HG03439 (cell line): Measurements from ENCODE around the gene PGBD5.

Experiments
- ATAC-seq: cut with Tn5 transposase; IDR thresholded peaks from one replicate; pipeline ENCODE4 v1.9.1; 2021; ENCODE audit warnings: mild to moderate bottlenecking, moderate library complexity; ENCODE audit not compliant: unreplicated experiment

The PGBD5 gene

DNA sequence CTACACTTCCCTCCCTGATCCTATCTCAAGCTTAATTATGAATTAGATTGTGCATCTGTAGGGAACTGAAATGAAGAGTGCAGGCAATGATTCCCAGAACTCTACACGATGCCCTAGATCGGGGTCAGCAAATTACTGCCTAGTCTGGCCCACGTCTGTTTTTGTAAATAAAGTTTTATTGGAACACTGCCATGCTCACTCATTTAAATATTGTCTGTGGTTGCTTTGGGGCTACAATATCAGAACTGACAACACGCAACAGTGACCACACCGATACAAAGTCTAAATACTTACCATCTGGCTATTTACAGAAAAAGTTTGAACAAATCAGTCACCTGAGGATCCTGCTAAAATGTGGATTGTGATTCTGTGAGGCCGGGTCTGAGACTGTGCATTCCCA is 74.1 kb downstream of the PGBD5 start:
- ATAC-seq = no peak

DNA sequence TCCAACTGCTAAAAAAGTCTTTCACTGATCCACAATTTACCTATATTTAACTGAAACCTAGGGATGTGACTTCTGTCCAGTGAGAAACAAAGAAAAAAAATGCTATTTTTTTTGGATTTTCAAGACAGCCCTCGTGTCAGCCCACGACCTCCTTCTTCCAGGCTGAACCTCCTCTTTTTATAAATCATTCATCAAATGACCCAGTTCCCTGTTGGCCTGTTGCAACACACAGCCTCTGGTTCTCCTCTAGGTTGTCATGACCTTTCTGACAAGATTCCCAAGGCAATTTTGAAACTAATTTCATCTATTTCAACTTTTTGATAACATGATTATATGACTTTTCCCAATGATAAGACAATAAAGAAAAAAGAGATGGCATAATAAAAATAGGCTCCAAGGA is 74.6 kb downstream of the PGBD5 start:
- no peak for ATAC-seq

DNA sequence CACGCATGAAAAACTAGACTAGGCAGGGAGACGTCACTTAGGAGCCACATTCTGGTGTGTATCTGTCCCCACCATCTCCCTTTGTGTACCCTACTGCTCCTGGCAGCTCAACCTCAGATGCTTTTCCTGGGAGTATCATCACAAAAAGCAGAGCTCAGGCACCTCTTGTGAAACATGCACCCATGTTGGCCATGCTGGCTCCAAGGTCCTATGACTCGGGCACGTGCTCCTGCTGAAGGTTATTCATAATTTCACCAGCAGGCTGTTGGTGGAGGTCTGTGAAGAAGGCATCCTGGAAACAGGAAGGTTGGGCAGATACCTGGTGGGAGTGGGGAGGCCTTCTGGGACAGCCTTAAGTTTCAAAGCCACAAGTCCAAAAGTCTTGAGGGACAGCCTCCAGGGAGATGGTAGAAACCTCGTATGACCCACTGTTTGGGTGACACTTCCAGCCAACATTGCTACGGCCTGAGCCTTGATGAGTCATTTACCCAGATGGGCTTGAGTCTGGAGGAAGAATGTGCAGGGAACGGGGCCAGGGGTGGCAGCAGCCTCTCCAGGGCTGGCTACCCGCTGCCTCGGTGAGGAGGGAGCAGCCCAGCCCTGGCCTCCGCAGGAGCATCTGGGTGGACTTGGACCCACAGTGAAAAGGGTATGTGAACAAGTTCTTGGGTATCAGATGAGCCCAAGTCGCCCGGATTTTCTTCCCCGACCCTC is 75.8 kb downstream of the PGBD5 start:
- no peak for ATAC-seq

DNA sequence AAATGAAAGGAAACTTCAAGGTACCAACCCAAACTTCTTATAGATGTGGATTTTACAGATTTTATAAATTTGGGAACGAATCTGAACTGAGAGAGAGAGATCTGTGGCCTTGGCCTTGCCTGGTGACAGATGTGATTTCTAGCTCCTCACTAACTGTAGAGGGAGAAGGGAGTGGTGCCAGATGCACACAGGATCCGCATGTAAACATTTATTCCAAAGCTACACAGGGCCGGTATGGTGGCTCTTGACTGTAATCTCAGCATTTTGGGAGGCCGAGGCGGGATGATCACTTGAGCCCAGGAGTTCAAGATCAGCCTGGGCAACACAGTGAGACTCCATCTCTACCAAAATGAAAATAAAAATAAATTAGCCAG is 77.1 kb downstream of the PGBD5 start:
- ATAC-seq = no peak

DNA sequence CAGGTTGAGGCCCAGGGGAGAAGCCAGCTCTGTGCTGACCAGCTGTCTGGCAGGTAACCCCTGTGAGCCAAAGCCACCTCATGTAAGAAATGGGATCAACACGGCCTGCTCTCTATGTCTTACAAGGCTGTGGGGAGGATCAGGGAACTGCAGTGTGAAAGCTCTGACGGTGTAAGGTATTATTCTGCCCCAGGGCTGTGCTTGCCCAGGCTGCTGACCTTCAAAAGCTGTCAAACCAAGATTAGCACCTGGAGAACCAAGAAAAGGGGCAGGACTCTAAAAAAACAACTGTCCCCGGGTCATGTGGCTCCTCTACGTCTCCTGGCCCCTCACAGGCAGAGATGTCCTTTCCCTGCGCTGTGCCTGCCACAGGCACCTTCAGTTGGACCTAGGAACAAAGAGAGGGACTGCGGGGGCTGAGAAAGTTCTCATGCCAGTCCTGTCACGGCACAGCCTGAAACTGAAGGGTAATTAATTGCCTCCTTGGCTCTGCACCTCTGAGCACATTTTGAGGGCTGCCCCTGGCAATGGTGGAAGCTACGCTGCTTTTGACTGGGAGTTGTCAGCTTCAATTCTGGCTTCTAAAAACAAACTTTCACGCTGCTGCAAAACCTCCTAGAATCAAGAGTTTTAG is 77.6 kb downstream of the PGBD5 start:
- no peak for ATAC-seq

DNA sequence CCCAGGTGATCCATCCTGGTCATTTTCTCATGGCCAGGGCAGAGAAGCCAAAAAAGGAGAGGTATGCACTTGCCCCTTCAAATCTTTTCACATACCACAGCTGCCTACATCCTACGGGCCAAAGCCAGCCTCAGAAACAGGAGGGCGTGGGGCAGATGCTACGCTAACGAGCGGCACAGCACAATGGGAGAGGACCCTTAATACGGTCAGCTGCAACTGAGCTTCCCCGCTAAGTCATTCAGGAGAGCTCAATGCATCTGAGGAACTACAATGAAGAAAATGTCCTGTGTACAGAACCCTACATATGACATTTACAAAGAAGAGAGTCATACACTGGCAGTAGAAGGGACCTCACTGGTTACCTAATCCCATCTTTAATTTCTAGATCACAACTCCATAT is 78.2 kb downstream of the PGBD5 start:
- ATAC-seq = no peak

DNA sequence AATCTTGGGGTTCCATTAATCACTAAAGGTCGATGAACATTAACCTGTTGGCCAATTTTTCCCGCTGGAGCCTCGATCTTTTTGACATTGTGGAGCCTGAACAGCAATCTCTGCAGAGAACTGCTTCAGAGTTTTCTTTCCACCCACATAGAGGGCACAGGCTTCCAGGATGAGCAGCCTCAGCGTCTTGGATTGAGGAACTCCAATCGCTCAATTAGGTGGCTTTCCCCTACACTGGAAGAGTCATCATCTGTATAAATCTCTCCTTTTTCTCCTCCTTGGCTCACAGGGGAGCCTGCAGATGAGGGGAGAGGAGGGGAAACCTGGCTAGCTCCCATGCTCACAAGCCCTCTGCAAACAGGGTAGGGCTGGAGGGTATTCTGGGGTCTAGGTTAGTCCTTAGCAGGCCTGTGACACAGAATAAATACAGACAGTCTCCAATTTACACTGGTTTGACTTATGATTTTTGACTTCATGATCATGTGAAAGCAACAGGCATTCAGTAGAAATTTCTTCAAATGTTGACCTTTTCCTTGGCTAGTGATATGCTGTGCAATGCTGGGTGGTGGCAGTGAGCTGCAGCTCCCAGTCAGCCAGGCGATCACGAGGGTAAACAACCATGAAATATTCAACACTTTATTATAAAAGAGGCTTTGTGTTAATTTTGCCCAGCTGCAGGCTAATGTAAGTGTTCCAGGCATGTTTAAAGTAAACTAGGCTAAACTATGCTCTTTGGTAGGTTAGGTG is 80.8 kb downstream of the PGBD5 start:
- ATAC-seq = no peak

DNA sequence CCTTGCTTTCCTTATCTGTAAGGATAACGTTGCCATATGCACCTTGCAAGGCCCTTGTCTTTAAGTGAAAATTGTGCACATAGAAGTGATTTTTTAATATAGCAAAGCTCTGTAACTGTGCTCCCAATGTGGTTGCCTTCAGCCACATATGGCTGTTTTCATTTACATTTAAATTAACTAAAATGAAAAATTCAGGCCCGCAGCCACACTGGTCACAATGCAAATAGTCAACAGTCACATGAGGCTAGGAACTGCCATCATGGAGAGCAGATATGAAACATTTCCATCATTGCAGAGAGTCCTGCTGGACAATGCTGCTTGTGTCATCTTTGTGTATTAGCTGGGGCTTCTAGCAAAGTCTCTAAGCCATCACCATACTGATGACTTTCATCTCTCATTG is 83.4 kb downstream of the PGBD5 start:
- ATAC-seq = no peak

DNA sequence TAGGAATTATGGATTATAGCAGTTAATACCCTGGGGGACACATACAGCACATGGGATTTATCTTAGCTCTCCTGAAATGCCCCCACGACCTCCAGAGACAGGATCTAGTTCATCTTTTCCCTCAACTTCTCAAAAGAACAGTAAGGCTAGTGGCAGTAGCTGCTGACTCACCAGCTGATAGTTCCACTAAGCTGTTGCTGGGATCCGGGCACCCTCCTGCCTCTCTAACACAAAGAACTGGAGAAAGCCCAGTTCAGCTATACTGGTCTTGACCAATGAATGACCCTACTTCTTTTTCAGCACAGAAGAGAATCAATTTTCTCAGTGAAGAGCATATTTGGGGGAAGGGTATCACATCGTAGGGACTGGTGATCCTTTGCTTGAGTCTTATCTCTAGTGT is 84.1 kb downstream of the PGBD5 start:
- no peak for ATAC-seq

DNA sequence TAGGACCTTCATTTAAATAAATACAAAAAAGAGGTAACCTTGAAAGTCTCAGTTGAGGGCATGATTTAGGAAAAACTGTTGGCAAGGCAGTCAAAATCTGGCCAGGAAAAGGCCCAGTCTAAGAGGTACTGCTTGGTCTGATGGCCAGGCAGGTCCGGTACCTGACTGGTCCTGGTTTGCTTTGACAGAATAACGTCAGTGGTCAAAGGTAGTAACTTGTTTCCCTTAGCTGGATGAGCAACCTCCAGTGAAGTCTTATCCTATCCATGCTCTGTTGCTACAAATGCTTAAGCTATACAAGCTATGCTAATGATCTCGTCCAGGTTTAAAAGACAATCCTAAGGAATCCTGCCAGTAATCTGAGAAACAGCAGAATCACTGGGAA is 85.0 kb downstream of the PGBD5 start:
- ATAC-seq = no peak

DNA sequence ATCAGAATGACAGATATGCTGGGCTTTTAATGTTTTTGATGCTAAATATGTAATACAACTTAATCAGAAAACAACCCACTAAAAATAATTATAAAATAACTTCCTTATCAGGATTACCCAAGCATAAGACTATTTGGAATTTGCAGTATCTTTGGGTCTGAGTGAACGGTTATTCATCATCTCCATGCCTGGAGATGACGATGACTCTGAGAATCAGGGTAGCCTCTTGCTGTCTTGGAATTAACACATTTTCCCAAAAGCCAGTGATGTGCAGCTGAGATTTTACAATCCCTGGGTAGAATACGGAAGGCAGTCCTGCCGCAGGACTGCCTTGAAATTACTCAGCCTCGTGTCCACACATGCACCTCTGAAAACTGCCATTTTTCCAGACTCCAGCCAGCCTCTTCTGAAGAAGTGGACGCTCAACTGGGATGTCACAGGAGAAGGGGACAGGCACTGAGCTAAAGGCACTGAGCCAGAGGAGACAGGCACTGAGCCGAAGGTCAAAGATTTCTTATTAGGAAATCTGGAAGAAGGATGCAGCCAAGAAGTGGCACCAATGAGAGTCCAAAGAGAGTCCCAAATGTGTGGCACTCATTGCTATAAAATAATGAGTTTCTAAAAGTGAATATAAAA is 85.5 kb downstream of the PGBD5 start:
- no peak for ATAC-seq

DNA sequence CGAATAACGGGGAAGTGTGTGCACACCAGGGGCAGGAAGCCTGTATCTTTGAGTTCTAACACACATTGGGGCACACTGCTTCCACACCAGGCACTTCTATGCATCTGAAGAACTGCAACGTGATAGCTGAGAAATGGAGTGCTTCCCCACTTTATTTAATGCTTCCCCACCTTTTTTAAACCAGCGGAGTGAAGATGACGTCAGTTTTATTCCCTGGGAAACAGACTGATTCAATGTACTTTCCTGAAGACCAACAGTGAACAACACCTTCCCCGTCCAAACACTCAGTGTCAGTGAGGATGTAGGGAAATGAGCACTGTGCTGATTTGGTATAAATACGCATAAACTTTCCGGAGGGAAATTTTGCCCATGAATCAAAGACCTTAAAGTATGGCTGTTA is 87.1 kb downstream of the PGBD5 start:
- ATAC-seq = no peak

DNA sequence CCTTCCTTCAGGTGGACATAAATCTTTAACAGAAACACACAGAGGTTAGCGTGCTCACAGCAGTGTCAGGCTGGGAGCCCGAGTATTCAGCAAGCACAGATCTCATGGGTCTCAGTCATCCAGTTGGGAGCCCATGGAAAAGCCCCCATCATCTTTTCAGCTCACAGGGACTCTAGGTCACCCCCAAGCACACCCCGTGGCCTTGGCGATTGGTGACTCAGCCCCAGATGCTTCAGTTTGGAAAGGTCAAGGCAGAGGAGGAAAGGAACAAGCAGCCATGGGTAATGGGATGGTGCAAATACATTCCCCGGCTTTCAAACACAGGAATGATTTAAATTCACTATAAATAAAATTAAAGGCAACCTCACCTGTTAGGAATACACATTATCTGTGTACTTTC is 88.9 kb downstream of the PGBD5 start:
- no peak for ATAC-seq

DNA sequence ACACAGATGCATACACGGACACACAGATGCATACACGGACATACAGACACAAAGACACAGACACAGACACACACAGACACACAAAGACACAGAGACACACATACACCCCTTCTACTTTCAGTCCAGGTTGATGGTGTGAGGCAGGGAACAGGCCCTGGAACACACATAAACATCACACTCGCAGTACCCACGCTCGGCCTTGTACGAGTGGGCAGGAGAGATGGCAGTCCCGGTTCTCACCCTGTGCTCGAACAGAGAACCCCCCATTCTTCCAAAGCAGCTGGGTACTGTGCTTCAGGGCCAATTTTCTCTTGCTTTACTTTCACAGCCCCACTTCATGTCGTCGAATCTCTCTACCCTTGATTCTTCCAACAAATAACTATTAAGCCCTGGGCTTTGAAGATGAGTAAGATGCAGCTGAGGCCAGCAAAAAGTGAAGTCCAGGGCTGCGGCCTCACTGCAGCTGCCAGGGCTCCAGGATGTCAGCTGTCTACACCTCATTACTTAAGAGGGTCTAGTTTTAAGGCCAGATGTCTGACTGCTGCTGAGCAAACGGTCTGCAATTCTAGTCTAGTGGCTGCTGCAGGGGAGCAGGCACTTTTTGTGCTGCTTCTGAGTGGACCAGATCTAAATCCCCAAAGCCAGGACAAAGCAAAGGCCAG is 90.1 kb downstream of the PGBD5 start:
- no peak for ATAC-seq

DNA sequence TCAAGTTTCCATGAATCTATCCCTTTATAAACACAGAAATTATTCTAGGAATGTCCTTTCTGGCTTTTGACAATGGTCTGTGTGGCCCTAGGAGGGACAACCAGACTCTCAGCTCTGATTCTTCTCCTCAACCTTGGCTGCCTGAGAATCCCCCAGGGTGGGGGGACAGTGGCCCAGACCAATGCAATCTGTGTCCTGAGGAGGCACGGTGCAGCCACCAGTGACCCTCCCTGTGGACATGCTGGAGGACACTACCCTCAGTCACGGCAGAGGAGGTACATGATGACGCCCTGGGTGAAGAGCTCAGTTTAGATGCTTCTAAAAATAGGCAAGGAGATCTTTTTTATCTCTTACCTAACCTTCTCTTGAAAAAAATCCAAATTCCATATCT is 91.7 kb downstream of the PGBD5 start:
- ATAC-seq = no peak

DNA sequence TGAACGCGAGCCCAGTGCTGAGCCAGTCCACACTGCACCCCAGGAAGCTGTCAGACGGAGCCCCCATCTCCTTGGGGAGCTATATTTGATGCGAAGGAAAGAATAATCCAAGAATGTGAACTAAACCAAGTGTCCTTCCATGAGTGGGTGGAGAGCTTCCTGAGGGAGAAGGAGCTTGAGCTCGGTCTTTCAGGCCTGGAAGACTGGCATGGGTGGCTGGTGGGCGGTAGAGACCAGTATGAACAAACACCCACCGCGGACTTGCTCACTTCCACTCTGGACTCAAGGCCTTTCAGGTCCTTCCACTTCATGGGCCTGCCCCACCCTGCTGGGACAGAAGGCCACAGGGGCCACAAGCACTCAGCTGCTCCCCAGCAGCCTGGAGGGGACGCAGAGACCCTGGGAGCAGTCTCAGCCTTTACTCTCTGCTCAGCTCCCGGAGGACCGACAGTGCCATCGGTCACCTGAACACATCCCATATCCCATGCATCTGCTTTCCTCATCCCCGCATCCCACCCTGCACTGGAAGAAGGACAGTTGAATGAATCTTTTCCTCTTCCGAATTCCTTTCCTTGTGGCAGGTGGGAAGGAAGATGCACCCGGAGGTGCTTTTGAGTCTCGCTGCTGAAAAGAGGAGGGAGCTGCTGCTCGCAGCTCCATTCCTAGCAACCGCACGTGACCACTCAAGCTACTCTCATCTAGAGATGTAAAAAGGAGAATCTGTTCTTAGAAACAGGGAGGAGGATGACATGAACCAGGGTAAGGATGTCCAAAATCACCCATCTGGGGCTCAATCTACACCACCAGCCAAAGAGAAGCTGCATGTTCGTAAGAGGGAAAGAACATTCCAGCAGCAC is 92.3 kb downstream of the PGBD5 start:
- ATAC-seq = no peak

DNA sequence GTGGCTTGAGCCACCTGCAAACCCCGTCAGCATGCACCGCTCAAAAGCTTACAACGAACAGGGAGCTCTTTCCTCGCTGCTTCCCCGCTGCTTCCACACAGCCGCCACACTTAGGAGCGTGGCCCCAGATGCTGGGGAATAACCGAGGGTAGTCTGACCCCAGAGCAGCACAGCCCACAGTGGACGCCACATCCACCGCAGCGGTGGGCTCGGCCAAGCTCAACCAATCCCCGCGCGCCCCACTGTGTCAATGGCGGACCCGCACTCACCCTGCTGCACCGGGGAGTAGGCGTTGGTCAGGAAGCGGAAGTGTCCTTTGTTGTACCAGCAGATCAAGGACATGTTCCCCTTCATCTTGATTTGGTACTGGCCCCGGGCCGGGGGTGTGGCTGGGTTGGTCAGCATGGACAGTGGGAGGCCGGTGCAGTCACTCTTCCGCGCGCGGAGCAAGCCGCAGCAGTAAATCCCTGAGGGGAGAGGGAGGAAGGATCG is 93.5 kb downstream of the PGBD5 start:
- no peak for ATAC-seq

DNA sequence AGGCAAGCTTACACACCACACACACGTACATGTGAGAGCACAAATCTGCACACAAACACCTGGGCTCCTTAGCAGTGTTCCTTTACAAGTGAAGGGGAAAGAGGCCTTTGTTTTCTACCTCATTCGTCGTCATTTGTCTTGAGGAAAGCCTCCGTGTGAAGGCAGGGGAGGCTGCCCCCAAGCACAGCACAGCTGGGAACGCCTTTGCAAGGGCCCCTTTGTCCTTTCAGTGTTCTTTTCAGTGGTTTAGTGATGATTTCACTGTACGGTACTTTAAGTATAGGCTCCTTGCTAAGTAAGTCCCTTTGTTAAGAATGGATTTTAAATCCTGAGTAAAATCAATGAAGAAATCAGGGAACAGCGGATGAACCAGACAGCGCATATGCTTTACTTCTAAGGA is 94.1 kb downstream of the PGBD5 start:
- ATAC-seq = no peak

DNA sequence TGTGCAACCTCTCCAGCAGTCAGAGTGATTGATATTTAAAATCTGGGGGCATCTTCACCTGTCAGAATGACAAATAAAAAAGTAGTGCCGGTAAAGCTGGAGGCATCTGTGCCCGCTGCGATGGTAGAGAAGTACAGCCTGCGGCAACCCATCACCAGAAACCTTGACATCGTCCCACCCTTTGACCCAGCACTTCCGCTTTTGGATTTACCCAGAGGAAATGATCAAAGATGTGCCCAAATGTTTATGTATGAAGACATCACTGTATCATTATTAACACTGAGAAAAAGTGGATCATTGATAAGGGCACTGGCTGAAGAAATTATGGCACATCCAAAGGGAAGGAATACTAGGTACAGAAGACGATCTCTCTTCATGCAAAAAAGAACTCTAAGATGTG is 96.0 kb downstream of the PGBD5 start:
- no peak for ATAC-seq

DNA sequence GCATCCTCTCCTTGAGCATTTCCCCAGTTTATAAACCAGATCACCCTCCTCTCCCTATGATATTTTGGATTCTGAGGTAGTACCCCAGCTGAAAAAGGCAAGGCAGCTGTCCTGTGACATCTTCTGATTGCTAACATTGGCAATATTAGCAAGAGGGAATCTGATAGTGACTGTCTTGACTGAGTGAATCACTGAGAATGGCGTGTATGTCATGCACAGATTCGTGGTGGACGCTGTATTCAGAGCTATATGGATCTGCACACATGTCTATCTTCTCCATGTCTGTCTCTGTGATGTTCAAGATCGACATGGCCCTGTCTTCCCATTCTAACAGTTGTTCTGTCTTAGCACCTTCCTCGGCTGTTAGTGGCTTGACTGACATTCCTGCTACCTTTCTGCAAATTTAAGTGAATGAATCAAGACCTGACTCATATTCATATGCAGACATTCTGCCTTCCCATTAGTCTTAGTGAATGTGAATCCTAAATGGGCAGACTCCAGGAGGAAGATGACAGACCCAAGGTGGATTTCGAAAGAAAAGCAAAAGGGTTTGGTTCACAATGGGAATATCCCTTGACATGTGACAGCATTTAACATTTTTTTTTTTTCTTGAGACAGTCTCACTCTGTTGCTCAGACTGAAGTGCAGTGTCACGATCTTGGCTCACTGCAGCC is 97.7 kb downstream of the PGBD5 start:
- ATAC-seq = peak; percentile 29
